Erythroblast (primary cell): Measurements from ENCODE around the gene OR52B4.

ENCODE experiments used
- GATA1 ChIP-seq: IDR thresholded peaks from 2 replicates; pipeline ENCODE4 v1.6.1; 2011; ENCODE audit warnings: low read depth, mild to moderate bottlenecking, control low read depth, low read length, moderate library complexity
- POLR2A ChIP-seq: IDR thresholded peaks from 2 replicates; pipeline ENCODE4 v1.6.1; 2011; ENCODE audit warnings: mild to moderate bottlenecking, low read length

GRCh38 chr11:4375431-4376140 lies 7.4 kb upstream of the OR52B4 start:
- TF ChIP-seq POLR2A, result no peak
- TF ChIP-seq GATA1, result no peak
